NCI-H128 (cell line): ENCODE measurements around the gene PIAS1.
"Not testable (repeated sequence)": the region's sequence is repeated elsewhere in the genome, so short reads cannot be mapped to it uniquely, and the experiment has no call there.

Experiments
- DNase-seq: peaks from one replicate; lab custom pipeline; 2025; ENCODE audit not compliant: unreplicated experiment; lab: John Stamatoyannopoulos, UW

PIAS1 gene

GRCh38 chr15:68113751-68114150 is 59.6 kb downstream of the PIAS1 start:
- no peak for DNase-seq

- no peak for DNase-seq
Observed at GRCh38 chr15:68114356-68114755, 60.2 kb downstream of the PIAS1 start.

GRCh38 chr15:68114840-68115239 is 60.7 kb downstream of the PIAS1 start:
- no peak for DNase-seq

- DNase-seq, result no peak
Observed at GRCh38 chr15:68124700-68125099, 70.6 kb downstream of the PIAS1 start.

- DNase-seq, result no peak
Observed at GRCh38 chr15:68126396-68126795, 72.3 kb downstream of the PIAS1 start.

- no peak for DNase-seq
Observed at GRCh38 chr15:68129072-68129471, 75.0 kb downstream of the PIAS1 start.

GRCh38 chr15:68130851-68131250 is 76.7 kb downstream of the PIAS1 start:
- DNase-seq, result no peak

- DNase-seq, result no peak
Observed at GRCh38 chr15:68137096-68137495, 83.0 kb downstream of the PIAS1 start.

- DNase-seq, result no peak
Observed at GRCh38 chr15:68143129-68143528, 89.0 kb downstream of the PIAS1 start.

- no peak for DNase-seq
Observed at GRCh38 chr15:68143785-68144184, 89.7 kb downstream of the PIAS1 start.

GRCh38 chr15:68145706-68146105 is 91.6 kb downstream of the PIAS1 start:
- DNase-seq, result no peak

- no peak for DNase-seq
Observed at GRCh38 chr15:68148039-68148438, 93.9 kb downstream of the PIAS1 start.

GRCh38 chr15:68149059-68149458 is 94.9 kb downstream of the PIAS1 start:
- DNase-seq, result no peak

- no peak for DNase-seq
Observed at GRCh38 chr15:68150187-68150586, 96.1 kb downstream of the PIAS1 start.

- DNase-seq, result no peak
Observed at GRCh38 chr15:68151277-68151676, 97.2 kb downstream of the PIAS1 start.

- no peak for DNase-seq
Observed at GRCh38 chr15:68152342-68152741, 98.2 kb downstream of the PIAS1 start.

GRCh38 chr15:68154923-68155559 is 100.9 kb downstream of the PIAS1 start:
- DNase-seq, result no peak

- DNase-seq, result no peak
Observed at GRCh38 chr15:68157074-68157473, 103.0 kb downstream of the PIAS1 start.

- DNase-seq, result no peak
Observed at GRCh38 chr15:68158046-68158628, 104.0 kb downstream of the PIAS1 start.

GRCh38 chr15:68163191-68163590 is 109.1 kb downstream of the PIAS1 start:
- no peak for DNase-seq

GRCh38 chr15:68166847-68167246 is 112.7 kb downstream of the PIAS1 start:
- no peak for DNase-seq

- DNase-seq, result not testable (repeated sequence)
Observed at GRCh38 chr15:68172037-68172436, 117.9 kb downstream of the PIAS1 start.

GRCh38 chr15:68173119-68173518 is 119.0 kb downstream of the PIAS1 start:
- no peak for DNase-seq
